HFFc6 (cell line): ENCODE results near the gene THTPA. TPM values are rescaled to one million over a fixed set of nuclear protein-coding genes. Genes with fewer than 3 reads are reported as not detected.

Experiments used
- DNase-seq: peaks from one replicate; pipeline ENCODE4 v3.0.0-alpha.2; 2018
- H3K27ac Mint-ChIP-seq: 2 replicates; pipeline ENCODE4 v1.8.0; 2020; ENCODE audit warnings: mild to moderate bottlenecking, mixed read lengths
- H3K27me3 Mint-ChIP-seq: 2 replicates; pipeline ENCODE4 v1.8.0; 2021; ENCODE audit warnings: mild to moderate bottlenecking, moderate library complexity, mixed read lengths; ENCODE audit not compliant: insufficient read depth
- H3K36me3 Mint-ChIP-seq: 2 replicates; pipeline ENCODE4 v1.8.0; 2021; ENCODE audit warnings: low read depth, mixed read lengths
- H3K4me1 Mint-ChIP-seq: 2 replicates; pipeline ENCODE4 v1.8.0; 2020; ENCODE audit warnings: low read depth, mixed read lengths
- H3K4me3 Mint-ChIP-seq: 2 replicates; pipeline ENCODE4 v1.8.0; 2020; ENCODE audit warnings: mild to moderate bottlenecking, moderate library complexity, mixed read lengths
- H3K9me3 Mint-ChIP-seq: 2 replicates; pipeline ENCODE4 v1.8.0; 2020; ENCODE audit warnings: mild to moderate bottlenecking, mixed read lengths
- total RNA-seq, 6 experiments: library from RNA; stranded (reverse); fragmentation: NEBNext Ultra II Directional; extraction: Animal tissue kit (Norgen Biotek cat#: 25700); gene quantifications; 2 replicates in 1 of 6; 3 replicates in 5 of 6; pipeline ENCODE4 v1.2.3, GENCODE V29; 2021
- TF ChIP-seq, protein P1 (sequence below): fragments of 200-600 bp; sonication (generic); IDR thresholded peaks from 2 replicates; pipeline ENCODE4 v1.5.0; 2021; ENCODE audit warnings: antibody characterized with exemption, mild to moderate bottlenecking

THTPA gene
- total RNA-seq, 6 experiments from 2014 or later: 10.4 to 14.1 (median 11.0) TPM

GRCh38 chr14:23539248-23540140 lies 16.6 kb upstream of the THTPA start:
- DNase-seq: peak; percentile 23
- Mint-ChIP-seq H3K4me3 (no peak overlapping the region; the same call in 1 of the 2 replicates), H3K9me3 (no peaks in the 10 kb centered on the region), H3K27ac (no peak overlapping the region), H3K27me3 (peaks cover 12% of the 10 kb centered on the region), H3K36me3 (no peaks in the 10 kb centered on the region), H3K4me1 (peaks cover 21% of the 10 kb centered on the region)
- TF ChIP-seq, protein P1, sequence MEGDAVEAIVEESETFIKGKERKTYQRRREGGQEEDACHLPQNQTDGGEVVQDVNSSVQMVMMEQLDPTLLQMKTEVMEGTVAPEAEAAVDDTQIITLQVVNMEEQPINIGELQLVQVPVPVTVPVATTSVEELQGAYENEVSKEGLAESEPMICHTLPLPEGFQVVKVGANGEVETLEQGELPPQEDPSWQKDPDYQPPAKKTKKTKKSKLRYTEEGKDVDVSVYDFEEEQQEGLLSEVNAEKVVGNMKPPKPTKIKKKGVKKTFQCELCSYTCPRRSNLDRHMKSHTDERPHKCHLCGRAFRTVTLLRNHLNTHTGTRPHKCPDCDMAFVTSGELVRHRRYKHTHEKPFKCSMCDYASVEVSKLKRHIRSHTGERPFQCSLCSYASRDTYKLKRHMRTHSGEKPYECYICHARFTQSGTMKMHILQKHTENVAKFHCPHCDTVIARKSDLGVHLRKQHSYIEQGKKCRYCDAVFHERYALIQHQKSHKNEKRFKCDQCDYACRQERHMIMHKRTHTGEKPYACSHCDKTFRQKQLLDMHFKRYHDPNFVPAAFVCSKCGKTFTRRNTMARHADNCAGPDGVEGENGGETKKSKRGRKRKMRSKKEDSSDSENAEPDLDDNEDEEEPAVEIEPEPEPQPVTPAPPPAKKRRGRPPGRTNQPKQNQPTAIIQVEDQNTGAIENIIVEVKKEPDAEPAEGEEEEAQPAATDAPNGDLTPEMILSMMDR: peak; percentile 86

- peaks cover 16% of the 10 kb centered on the region for H3K27me3 Mint-ChIP-seq
- H3K27ac Mint-ChIP-seq: no peak overlapping the region
- DNase-seq: no peak
- no peak overlapping the region for H3K4me3 Mint-ChIP-seq
- H3K4me1 Mint-ChIP-seq: peaks cover 27% of the 10 kb centered on the region
- H3K9me3 Mint-ChIP-seq: no peaks in the 10 kb centered on the region
- no peaks in the 10 kb centered on the region for H3K36me3 Mint-ChIP-seq
- TF ChIP-seq, protein P1: no peak
These were observed 16.0 kb upstream of the THTPA start for GRCh38 chr14:23540141-23540469.

- H3K4me3 Mint-ChIP-seq: no peak overlapping the region
- H3K27ac Mint-ChIP-seq: no peak overlapping the region
- H3K27me3 Mint-ChIP-seq: peaks cover 9% of the 10 kb centered on the region
- no peaks in the 10 kb centered on the region for H3K9me3 Mint-ChIP-seq
- TF ChIP-seq, protein P1: no peak
- no peak for DNase-seq
- peaks cover 32% of the 10 kb centered on the region for H3K4me1 Mint-ChIP-seq
- no peaks in the 10 kb centered on the region for H3K36me3 Mint-ChIP-seq
These were observed 13.8 kb upstream of the THTPA start for GRCh38 chr14:23542261-23542660.

- no peak overlapping the region for H3K27ac Mint-ChIP-seq
- H3K4me3 Mint-ChIP-seq: no peak overlapping the region
- H3K36me3 Mint-ChIP-seq: no peaks in the 10 kb centered on the region
- H3K9me3 Mint-ChIP-seq: no peaks in the 10 kb centered on the region
- TF ChIP-seq, protein P1: no peak
- peaks cover 26% of the 10 kb centered on the region for H3K4me1 Mint-ChIP-seq
- H3K27me3 Mint-ChIP-seq: peaks cover 9% of the 10 kb centered on the region
- no peak for DNase-seq
These were observed 12.7 kb upstream of the THTPA start for GRCh38 chr14:23543403-23543802.

DNA sequence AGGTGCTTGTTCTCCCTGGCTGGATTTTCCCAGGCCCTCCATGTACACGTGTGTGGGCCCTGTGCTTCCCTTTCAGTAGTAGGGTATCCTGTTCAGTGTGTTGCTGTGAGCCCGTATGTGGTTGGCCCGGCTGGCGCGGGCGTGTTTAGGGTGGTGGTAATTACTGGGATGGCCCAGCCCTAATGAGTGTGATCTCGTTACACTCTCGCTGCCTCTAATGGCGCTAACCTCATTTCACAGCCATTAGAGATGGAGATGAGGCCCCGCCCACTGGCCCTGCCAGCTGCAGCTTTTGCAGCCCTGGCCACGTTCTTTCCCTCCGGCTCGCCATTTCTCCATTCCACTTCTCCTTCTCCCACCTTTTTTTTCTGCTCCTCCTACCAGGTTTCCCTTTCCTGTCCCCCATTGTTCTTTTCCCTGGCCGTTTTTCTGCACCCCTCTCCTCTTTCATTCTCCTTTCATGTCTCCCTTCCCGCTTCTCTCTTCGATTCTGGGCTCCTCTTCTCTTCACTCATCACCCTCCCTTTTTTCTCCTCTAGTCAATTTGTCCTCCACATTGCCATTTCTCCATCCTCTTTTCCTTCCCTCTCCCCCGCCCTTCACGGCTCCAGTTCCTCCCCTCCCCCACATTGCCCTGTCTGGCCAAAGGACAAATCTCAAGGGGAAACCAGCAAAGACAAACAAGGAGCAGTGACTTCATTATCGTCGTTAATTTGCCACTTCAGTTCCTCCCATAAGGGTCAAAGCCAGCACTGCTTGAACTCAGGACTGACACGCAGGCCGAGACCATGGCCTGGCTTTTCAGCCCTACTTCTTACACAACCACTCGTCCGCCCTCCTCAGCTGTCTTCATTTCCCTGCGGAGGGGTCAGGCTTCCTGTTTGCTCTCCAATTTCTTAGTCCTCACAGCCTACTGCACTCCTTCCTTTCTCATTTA lies 11.3 kb upstream of the THTPA start:
- Mint-ChIP-seq H3K9me3 (no peaks in the 10 kb centered on the region), H3K4me3 (peak overlapping the region; percentile 8; the same call in 1 of the 2 replicates), H3K27me3 (peaks cover 7% of the 10 kb centered on the region), H3K36me3 (no peaks in the 10 kb centered on the region), H3K27ac (no peak overlapping the region; the same call in 1 of the 2 replicates), H3K4me1 (peaks cover 12% of the 10 kb centered on the region)
- TF ChIP-seq, protein P1: no peak
- DNase-seq: no peak
